HT1080 (cell line): ENCODE results near the gene MIA2. TPM values are rescaled to one million over a fixed set of nuclear protein-coding genes. Genes with fewer than 3 reads are reported as not detected.
"Not testable (repeated sequence)": the region's sequence is repeated elsewhere in the genome, so short reads cannot be mapped to it uniquely, and the experiment has no call there.

Experiments
- DNase-seq: peaks from one replicate; pipeline ENCODE4 v3.0.0-alpha.2; 2015; ENCODE audit warnings: low read depth
- total RNA-seq: library from RNA; depleted of rRNA; stranded (reverse); fragments of >200 nt; shearing (Covaris generic); gene quantifications from 2 replicates; pipeline ENCODE4 v1.2.3, GENCODE V29; 2014

Gene MIA2
- total RNA-seq, 1 experiment from 2014 or later, result 8.4 TPM

DNA sequence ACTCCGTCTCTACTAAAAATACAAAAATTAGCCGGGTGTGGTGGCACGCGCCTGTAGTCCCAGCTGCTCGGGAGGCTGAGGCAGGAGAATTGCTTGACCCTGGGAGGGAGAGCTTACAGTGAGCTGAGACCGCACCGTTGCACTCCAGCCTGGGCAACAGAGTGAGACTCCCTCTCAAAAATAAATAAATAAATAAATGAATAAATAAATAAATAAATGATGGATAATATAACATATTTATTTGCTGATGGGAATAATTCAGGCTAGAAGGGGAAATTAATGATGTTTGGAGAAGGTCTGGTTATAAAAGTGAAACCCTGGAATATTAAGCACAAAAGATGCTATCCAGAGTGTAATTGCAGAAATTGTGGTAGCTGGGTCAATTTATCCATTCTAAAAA is 107.4 kb downstream of the MIA2 start:
- not testable (repeated sequence) for DNase-seq

DNA sequence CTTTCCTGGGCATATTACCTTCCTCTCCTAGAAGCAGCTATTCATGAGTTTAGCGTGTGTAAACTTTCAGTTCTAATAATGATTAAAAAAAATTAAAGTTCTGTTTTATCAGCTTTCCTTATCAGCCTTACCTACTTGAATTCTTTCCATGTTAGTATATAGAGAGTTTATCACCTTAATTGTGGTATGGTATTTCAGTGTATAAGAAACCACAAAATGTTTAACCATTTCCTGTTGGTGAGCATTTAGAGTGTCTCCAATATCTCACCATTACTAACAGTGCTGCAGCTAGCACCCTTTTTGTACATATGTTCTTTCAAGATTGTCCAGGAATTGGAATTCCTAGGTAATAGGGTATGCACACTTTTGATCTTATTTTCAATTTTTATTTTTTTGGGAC is 109.1 kb downstream of the MIA2 start:
- DNase-seq, result peak; percentile 34

DNA sequence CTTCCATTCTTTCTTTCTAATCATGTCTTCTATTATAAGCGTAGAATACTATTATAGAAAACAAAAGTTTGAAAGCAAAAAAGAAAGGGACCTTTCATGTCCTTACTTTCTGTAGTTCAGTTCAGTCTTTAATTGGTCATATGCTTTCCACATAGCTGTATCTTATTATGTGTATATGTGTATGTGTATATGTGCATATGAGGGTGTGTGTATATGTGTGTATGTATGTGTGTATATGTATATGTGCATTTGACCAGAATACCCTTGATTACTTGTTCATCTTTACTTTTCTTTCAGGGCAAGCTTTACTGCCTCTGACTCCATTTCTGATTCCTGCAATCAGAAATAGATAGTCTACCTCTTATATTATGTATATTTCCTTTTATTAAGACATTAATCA is 109.9 kb downstream of the MIA2 start:
- no peak for DNase-seq

DNA sequence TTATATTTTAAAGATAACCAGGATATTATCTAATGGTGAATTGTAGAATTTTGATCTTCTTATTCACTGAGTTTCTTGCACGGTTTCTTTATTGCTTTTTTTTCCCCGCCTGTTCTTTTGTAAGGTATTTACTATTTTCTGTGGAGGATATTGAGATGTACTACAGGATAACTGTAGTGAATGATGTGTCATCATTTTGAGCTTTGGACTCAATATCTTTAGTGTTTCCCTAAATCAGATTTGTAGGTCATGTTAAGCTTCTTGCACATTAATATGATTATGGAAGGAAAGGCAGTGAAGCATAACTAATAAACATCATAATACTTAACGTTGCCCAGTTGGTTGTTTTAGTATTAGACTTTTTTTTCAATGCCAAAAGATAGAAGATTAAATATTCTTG is 117.2 kb downstream of the MIA2 start:
- no peak for DNase-seq

GRCh38 chr14:39351708-39352107 is 118.0 kb downstream of the MIA2 start:
- no peak for DNase-seq

GRCh38 chr14:39359069-39359468 is 125.4 kb downstream of the MIA2 start:
- not testable (repeated sequence) for DNase-seq

GRCh38 chr14:39360316-39360715 is 126.6 kb downstream of the MIA2 start:
- DNase-seq, result no peak

- DNase-seq, result not testable (repeated sequence)
Observed at GRCh38 chr14:39361556-39361955, 127.8 kb downstream of the MIA2 start.

- no peak for DNase-seq
Observed at GRCh38 chr14:39364509-39364908, 130.8 kb downstream of the MIA2 start.

DNA sequence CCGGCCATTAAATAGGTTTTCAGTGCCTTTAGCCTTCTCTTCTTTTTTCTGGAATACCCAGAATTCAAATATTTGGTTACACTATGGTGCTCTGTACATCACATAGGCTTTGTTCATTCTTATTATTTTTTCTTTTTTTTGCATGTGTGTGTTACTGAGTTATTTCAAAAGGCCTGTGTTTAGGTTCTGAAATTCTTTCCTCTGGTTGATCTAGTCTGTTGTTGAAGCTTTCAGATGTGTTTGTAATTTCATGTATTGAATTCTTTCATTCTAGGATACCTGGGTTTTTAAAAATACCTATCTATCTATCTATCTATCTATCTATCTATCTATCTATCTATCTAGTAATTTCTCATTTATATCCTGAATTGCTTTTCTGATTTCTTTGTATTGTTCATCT is 131.6 kb downstream of the MIA2 start:
- no peak for DNase-seq

DNA sequence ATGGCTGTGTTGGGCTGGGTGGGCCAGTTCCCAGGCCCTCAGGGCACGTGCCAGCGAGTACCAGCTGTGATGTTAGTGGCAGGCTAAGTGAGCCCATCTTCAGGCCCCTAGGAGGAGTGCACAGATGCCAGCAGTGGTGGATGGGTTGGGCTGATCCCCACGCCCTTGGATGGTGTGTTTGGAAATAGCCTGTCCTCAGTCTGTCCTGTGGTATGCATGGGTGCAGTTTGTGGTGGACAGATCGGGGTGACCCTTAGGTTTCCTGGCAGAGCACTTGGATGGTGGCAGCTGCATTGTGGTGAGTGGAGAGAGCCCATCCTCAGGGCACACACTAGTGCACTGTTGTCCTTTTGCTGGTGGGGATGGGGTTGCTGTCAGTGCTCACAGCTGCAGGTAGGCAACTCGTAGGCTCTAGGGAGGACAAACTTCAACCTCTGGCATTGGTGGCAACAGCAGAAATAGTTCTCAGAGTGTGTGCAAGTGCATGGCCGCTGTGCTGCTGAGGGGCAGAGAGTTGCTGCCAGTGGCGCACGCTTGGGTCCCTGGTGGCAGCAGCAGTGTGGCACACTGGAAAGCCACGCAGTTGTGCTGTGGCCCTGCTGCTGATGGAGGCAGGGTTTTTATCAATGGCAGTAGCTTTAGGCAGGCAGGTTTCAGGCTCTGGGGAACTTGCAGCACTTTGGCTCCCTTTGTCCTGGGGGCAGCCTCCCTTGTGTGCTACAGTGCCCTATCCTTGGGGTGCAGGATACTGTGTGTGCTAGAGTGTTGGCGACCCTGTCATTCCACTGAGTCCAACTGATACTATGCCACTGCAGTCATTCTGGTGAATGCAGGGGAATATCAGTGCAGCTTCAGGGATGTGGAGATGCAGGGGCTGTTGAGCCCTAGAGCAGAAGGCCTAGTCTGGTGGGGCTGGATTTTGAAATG is 133.0 kb downstream of the MIA2 start:
- no peak for DNase-seq

GRCh38 chr14:39367387-39367751 is 133.7 kb downstream of the MIA2 start:
- no peak for DNase-seq

DNA sequence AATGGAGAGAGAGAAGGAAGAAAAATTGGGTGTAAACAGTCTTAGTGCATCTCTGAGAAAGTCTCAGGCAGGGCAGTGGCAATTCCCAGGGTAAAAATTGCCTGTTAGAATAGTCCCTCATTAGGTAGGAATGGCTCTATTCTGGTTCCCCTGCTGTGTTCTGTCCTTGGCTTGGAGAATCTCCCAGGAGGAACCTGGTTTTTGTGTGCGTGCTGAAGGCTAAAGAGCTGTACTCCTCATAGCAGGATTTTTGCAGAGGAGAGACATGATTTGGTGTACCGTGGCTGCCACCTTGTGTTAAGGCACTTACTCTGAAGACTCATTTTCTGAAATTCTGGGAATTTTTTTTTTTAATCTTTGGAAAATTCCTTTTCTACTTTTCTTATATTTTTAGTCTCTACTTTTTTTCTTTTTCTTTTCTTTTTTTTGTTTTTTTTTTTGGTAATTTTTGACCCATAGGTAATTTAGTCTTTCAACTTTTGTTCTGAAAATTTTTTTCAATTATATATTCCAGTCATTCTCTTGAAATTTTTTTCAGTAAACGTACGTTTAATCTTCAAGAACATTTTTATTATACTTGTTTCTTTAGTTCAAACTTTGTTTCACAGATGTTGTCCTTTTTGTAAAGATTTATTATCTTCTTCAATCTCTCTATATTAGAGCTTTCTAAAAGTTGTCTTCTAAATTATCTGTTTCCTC is 134.7 kb downstream of the MIA2 start:
- DNase-seq, result peak; percentile 51

- no peak for DNase-seq
Observed at GRCh38 chr14:39369029-39369428, 135.3 kb downstream of the MIA2 start.

DNA sequence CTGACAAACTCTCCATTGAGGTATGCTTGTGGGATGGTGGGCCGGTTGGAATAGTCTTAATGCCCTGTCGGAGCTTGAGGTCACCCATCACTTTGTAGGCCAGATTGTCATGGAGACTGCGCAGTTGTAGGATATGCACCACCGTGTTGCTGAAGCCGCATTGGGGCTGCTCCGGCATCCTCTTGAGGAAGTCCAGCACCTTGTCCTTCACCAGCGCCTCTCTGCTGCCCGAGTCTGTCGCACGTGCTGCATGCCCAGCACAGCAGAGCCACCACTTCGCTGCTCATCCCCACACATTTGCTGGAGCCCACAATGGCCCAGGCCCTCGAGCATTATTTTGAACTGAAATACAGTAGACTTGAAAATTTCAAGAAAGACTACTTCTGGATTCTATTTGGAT is 136.7 kb downstream of the MIA2 start:
- DNase-seq, result no peak

- DNase-seq, result no peak
Observed at GRCh38 chr14:39372656-39373055, 138.9 kb downstream of the MIA2 start.

- DNase-seq, result peak; percentile 60
Observed at GRCh38 chr14:39374851-39375250, 141.1 kb downstream of the MIA2 start.

DNA sequence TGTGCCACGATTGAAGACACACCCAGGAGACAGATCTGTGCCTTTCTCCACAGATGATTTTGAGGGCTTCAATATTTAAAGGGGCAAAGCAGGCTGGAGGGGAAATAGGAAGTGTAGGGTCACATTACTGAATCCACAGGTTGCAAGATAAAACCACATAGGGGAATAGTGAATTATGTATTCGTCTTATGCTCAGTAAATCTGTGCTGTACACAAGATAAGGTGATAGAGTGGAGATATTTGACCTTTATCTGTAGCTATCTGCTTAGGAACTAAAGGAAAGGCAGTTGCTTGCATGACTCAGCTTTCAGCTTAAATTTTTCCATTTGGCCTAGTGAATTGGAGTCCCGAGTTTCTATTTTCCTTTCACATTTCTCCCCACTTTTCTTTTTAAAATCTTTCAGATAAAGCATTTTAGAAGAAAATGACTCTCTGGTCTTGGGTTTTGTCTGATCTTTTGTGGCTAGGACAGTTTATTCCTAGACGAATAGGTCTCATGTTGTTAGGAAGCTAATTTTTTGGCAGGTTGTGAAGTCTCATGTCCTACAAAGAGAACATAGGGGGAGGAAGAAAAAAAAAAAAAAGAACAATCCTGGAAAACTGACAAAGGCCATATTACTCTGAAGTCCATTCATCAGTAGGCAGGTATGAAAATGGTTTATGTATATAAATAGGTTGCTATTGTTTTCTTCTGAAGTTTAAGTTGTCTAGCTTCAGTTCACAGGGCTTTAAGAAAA is 143.1 kb downstream of the MIA2 start:
- DNase-seq, result peak; percentile 56

DNA sequence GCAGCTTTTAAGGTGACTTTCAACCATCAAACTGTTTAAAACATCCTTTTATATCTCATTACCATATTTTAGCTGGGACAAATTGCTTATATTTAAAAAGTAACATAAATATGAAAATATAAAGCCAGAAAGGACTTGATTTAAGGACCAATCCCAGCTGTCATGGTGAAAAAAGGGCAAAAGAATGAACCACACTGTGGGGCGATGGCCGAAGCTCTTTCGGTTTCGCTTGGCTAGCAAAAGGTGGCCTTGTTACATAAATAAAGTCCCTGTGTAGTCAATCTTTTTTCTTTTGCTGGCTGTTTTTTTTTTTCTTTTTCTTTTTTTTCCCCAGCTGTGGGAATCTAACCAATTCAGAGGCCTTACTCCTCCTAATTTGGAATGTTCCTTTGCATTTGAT is 147.7 kb downstream of the MIA2 start:
- DNase-seq, result no peak

DNA sequence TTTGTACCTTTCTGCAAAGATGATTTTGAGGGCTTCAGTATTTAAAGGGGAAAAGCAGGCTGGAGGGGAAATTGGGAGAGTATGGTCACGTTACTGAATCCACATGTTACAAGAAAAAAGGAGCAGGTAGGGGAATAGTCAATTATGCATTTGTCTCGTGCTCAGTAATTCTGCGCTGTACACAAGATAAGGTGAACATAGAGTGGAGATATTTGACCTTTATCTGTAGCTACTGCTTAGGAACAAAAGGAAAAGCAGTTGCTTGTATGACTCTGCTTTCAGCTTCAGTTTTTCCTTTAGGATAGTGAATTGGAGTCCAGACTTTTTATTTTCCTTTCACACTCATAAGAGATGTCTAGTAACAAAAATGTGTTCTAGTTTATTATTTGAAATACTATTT is 148.7 kb downstream of the MIA2 start:
- no peak for DNase-seq

DNA sequence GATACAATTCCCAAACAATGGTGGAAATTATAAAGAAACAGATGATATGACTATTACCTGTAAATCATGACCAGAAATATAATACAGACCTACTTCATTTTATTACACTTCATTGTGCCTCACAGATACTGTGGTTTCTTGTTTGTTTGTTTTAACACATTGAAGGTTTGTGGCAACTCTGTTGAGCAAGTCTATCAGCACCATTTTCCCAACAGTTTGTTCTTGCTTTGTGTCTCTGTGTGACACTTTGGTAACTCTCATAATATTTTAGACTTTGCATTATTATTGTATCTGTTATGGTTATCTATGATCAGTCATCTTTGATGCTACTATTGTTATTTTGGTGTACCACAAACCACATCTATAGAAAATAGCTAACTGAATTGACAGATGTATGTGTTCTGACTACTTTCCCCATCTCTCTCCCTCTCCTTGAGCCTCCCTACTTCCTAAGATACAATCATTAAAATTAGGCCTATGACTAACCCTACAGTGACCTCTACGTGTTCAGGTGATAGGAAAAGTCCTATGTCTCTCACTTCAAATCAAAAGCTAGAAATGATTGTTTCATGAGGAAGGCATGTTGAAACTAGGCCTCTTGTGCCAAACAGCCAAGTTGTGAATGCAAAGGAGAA is 149.4 kb downstream of the MIA2 start:
- DNase-seq, result no peak

DNA sequence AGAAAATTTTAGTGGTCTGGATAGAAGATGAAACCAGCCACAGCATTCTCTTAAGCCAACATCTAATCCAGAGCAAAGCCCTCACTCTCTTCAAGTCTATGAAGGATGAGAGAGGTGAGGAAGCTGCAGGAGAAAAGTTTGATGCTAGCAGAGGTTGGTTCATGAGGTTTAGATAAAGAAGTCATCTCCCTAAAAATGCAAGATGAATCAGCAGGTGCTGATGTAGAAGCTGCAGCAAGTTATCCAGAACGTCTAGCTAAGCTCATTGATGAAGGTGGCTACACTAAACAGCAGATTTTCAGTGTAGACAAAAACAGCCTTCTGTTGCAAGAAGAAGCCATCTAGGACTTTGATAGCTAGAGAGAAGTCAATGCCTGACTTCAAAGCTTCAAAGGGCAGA is 150.0 kb downstream of the MIA2 start:
- no peak for DNase-seq
